GM08714 (cell line): ENCODE measurements around the gene CARMIL1.
"Not testable (repeated sequence)": the region's sequence is repeated elsewhere in the genome, so short reads cannot be mapped to it uniquely, and the experiment has no call there.

ENCODE experiments used
- H3K4me3 ChIP-seq: fragments of 200-500 bp; sonication (Bioruptor generic); 2 replicates; pipeline ENCODE4 v1.5.1; 2014; ENCODE audit warnings: mild to moderate bottlenecking, low read length, inconsistent platforms
- ZNF274 ChIP-seq: IDR thresholded peaks from 2 replicates; pipeline ENCODE4 v1.6.1; 2012; ENCODE audit warnings: mild to moderate bottlenecking, low read depth, low read length

Gene CARMIL1

DNA sequence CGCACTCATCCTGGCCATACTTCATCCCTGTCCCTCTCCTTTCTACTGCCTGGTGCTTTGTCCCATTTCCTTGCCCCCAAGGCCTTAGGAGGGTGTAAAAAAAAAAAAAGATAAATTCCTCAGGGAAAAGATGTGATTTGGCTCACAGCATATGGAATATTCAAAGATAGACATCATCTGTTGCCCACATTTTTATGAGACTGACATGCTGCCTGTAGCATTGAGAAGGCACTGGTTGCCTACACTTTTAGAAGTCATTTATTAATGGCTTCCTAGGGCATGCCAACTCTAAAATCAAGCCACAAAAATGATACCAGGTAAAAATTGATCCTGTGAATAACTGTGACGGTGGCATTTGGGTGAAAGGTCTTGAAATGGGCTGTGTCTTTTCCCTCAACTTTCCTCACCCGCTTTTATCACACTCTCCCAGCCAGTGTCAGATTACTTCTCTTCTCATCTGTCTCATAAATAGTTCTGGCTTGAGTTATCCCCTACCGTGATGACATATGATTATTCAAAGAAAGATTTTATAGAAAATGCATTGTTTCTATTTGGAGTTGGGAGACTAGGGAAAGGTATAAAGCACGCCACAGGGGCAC is 139.4 kb downstream of the CARMIL1 start:
- no peak overlapping the region for H3K4me3 ChIP-seq
- TF ChIP-seq ZNF274: no peak

DNA sequence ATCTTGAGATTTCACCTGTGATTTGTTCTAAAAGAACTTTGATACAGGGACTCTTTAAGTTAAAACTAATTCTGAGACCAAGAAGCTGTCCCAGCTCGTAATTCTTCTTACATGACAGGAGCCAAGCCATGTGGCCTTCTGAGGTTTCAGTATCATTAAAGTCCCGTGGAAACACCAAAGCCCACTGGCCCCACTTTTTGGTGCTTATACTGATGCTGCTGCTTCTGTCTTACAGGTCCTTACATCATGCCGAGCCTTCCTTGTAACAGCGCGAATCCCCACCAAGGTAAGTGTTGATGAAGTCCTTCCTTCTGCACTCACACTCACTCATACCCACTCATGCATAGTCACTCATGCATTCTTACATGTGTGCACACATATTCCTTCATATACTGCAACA is 140.7 kb downstream of the CARMIL1 start:
- no peak for TF ChIP-seq ZNF274
- H3K4me3 ChIP-seq: no peak overlapping the region

DNA sequence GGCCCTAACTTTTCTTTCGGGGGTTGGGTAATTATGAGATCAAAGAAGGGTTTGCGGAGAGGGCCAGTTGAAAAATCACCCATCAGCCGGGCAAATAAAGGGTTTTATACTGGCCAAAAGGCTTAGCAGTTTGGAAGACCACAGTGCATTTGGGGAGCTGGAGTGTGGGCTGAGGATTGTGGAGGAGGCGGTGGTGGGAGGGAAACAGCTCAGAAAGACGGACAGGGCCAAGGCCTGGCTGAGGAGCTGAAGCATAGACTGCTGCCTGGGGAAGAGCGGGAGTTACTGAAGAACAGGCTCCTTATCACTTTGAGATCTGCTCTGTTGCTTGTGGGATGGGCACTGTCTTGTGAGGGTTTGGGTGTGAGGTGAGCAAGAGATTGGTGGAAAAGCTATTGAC is 144.2 kb downstream of the CARMIL1 start:
- no peak overlapping the region for H3K4me3 ChIP-seq
- no peak for TF ChIP-seq ZNF274

DNA sequence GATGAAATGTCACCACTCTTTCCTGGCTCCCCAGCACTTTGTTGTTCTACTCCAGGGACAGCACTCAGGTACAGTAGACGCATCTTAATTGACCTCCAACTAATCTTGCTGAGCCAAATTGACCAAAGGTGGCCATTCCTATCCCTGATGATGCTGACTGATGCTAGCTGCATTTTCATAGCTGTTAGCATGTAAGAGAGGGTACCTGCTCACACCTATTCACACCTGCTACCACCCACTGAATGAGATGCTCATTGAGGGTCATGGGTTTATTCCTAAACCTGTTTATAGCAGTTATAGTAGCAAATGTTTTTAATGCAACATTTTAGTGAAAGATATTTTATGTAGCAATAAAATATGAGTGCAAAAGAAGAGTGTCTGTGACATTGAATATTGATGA is 145.1 kb downstream of the CARMIL1 start:
- H3K4me3 ChIP-seq: no peak overlapping the region
- TF ChIP-seq ZNF274: no peak

DNA sequence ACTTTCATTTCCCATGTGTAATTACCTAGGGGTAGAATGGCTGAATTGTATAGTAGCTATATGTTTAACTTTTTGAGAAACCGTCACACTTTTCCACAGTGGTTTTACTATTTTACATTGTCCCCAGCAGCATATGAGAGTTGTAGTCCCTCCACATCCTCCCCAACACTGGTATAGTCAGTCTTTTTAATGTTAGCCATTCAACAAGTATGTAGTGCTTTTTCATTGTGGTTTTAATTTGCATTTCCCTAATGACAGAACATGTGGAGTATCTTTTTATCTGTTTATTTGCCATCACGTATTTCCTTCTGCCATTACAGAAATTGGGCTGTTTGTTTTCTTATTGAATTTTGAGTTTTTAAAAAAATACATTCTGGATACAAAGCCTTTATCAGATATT is 148.4 kb downstream of the CARMIL1 start:
- no peak for TF ChIP-seq ZNF274
- no peak overlapping the region for H3K4me3 ChIP-seq

DNA sequence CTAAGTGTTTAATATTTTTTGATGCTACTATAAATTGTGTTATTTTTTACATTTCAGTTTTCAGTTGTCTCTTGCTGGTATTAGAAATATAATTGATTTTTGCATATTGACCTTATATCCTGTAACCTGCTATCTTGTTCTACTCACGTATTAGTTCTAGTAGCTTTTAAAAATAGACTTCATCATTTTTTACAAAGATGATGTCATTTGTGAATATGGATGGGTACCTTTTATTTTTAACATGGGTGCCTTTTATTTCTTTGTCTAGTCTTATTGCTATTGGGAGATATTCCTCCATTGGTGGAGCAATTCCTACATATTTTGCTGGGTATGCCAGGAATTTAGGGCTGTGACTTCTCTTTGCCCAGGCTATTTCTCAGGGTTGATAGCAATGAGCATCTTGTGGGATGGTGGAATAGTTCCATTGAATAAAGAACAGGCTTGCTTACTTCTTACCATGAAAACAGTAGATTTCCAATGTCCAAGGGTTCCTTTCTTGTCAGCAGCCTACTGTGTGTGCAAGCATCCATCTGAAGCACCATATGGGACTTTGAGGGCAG is 149.7 kb downstream of the CARMIL1 start:
- TF ChIP-seq ZNF274: no peak

DNA sequence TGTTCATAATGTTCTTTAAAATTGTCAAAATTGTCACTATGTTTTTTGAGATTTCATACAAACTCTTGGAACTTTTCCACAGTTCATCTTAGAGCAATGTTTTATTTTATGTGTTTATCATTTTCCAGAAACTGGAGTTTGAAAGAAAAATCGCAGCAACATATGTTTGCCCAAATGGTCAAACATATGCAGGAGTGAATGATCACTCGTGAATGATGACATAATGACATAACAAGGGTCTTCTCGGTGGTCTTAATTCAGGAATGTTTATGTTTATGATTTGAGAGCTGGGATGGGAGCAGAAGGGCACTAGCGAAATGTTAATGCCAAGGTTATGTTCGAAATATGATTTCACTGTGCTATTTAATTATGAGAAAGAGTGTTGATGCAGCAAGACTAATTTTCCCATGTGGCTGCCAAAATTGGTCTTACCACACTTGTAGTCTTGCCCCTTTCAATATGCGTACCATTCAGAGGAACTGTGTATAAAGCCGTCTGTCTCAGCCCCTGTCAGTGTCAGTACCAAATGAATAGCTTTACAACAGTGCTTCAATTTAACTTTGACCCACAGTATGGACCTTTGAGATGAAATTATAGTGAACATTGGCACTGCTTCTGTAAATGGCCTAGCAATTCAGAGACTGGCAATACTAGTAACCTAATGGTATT is 152.3 kb downstream of the CARMIL1 start:
- no peak overlapping the region for H3K4me3 ChIP-seq
- no peak for TF ChIP-seq ZNF274

More for the DNA sequence above, 149.7 kb downstream of the CARMIL1 start:
- no peak overlapping the region for H3K4me3 ChIP-seq

DNA sequence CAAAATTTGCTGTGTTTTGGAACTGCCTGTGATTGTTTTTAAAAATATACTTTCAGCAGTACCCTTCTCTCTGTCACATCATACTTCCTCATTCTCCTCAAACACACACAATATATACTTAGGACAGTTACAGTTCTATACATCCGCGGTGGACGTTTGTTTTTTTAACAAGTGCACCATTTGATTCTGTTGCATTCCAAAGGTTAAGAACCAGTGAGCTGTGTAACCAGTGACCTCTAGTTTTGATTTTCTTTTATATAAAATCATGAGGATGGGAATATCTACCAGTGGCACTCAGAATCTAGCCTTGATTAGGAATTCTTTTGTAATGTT is 152.8 kb downstream of the CARMIL1 start:
- H3K4me3 ChIP-seq: no peak overlapping the region
- no peak for TF ChIP-seq ZNF274

DNA sequence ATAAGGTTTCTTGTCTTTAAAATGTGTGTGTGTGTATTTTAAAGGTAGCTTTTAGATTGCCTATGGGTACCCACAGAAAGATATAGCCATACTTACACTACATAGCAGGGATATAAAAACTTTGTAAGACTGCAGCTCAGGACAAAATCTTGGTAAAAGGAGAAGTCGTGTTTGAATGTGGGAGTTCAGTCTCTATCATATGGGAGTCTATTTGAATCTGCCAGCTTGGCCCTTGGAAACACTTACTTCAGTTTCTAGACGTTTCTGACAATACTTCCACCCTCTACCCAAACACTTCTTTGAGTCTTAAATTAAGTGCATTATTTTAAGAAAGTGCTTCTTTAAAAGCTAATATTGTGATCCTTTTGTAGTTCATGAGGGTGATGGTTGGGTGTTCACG is 155.7 kb downstream of the CARMIL1 start:
- no peak for TF ChIP-seq ZNF274
- H3K4me3 ChIP-seq: no peak overlapping the region

DNA sequence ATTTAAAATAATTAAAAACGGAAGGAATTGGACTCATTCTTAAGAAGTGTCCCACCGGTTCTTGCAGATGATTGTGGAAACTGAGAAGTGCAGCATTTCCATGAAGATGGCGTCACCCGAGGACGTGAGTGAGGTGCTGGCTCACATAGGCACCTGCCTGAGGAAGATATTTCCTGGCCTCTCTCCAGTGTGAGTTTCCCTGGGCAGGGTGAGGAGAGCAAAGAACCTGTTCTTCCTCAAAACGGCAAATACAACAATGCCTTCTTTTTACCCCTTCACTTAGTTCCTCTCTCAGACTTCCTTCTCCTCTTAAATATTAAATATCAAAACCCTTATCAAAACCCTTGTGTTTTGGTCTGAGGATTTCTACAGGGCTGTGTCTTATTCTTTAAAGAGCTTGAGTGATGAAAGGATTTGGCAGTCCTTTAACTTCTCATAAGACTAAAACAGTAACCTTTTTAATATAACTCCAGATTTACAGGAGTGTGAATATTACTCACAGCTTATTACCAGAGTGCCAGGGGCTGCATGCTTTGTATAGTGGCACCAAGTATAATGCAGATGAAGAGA is 156.3 kb downstream of the CARMIL1 start:
- no peak overlapping the region for H3K4me3 ChIP-seq

DNA sequence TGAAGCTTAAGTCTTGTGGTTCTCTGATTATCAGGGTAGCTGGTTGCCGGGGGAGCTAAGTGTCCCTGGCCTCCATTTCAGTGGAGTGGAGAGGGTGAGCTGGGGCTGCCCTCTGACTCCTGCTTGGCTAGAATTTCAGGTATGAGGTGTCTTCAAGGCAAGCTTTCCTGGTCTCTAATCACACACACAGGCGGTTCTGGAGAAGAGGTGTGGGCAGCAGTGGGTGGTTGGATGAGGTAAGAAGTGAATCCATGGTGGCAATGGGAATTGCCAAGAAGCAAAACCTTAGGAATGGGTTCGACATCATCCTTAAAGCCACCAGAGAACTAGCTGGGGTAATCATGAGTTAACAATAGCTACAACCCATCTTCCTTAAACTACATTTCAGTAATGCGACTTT is 157.6 kb downstream of the CARMIL1 start:
- TF ChIP-seq ZNF274: no peak
- no peak overlapping the region for H3K4me3 ChIP-seq

More for the DNA sequence above, 156.3 kb downstream of the CARMIL1 start:
- TF ChIP-seq ZNF274: no peak

DNA sequence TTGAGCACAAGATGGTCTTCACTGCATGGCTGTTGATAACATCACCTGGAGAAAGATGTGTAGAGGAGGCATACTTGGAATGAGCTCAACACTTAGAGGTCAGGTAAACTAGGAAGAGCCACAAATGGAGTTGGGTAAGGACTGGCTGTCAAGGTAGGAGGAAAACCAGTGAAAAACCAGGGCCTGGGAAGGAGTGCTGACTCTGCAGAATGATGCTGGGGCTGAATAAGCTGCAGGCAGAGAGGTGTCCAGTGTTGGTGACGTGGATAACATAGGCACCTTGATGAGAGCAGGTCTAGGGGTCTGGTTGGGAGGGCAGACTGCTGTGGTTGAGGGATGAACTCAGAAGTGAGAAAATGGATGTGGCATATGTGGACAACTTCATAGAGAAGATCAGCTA is 160.2 kb downstream of the CARMIL1 start:
- no peak overlapping the region for H3K4me3 ChIP-seq
- TF ChIP-seq ZNF274: no peak

DNA sequence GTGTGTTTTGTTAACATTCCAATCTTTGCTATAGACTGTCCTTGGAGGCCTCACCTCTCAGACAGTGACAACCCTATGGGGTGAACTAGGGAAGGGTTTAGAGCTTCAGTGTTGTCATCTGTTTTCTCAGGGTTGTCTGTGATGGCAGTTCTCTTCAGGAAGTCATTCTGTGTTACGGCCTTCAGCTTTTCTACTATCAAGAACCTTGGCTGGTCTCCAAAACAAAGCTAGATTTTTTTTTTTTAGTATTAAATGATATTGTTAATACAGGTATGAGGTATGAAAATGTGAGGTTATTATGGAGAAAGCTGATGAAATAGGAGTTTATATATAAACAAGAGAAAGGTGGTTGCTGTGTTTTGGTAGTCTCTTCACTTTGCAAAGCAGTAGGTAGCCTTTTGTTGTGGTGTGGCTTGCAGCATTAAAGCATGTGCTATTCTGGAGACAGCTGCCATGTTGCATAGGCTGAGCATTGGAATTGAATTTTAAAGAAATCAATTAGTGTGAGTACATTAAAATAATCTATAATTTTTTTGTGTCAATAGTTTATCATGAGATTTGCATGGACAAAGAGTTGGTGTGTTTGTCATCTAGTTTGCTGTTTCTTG is 162.6 kb downstream of the CARMIL1 start:
- H3K4me3 ChIP-seq: no peak overlapping the region
- TF ChIP-seq ZNF274: no peak

DNA sequence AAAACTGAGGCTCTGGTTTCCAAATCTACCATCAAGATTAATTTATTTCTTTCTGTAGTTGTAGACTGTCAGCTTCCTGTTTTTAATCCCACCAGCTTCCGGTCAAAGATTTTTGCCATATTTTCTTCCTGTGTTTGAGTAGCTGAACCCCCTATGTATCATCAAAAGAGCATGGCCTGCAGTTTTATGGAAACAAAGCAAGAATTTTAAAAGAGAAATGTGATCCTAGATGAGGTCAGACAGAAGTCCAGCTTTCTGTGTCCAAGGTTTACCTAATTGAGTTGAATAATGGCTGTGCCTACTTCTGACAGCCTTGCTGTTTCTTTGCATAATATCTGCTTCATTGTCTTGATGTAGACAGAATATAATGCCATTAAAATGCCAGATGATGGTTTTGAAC is 163.7 kb downstream of the CARMIL1 start:
- no peak for TF ChIP-seq ZNF274
- no peak overlapping the region for H3K4me3 ChIP-seq

DNA sequence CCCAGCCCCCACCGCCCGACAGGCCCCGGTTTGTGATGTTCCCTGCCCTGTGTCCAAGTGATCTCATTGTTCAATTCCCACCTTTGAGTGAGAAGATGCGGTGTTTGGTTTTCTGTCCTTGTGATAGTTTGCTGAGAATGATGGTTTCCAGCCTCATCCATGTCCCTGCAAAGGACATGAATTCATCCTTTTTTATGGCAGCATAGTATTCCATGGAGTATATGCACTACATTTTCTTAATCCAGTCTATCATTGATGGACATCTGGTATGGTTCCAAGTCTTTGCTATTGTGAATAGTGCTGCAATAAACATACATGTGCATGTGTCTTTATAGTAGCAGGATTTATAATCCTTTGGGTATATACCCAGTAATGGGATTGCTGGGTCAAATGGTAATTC is 165.3 kb downstream of the CARMIL1 start:
- H3K4me3 ChIP-seq: not testable (repeated sequence)
